CD4-positive, alpha-beta T cell (primary cell): ENCODE measurements around the gene WDR55. TPM values are rescaled to one million over a fixed set of nuclear protein-coding genes. Genes with fewer than 3 reads are reported as not detected.

Source experiments
- ATAC-seq: fragments of 200-7000 bp; cut with Tn5 transposase; one replicate; pipeline ENCODE4 v1.10.0; 2022; ENCODE audit warnings: mild to moderate bottlenecking; ENCODE audit not compliant: poor library complexity
- CTCF ChIA-PET: fragments of 350-600 bp; sonication (Branson Sonifier 250); formaldehyde crosslinking; loops from one replicate; lab custom pipeline; 2021; ENCODE audit warnings: antibody characterized with exemption, inconsistent platforms; lab: Charles Lee
- POLR2A ChIA-PET: fragments of 350-600 bp; sonication (Branson Sonifier 250); formaldehyde crosslinking; loops from one replicate; lab custom pipeline; 2021; ENCODE audit warnings: antibody characterized with exemption, inconsistent platforms; lab: Charles Lee
- DNase-seq, 14 experiments: peaks; one replicate each; pipeline ENCODE4 v3.0.0-alpha.2; 2013 to 2020; ENCODE audit warnings: mixed read lengths in 2 of 14
- H3K27ac ChIP-seq, 2 donors: one replicate each; pipeline versions ENCODE4 v1.5.1 to v1.7.0; 2013; ENCODE audit warnings: low read length in 2 of 2, low read depth in 1 of 2, mild to moderate bottlenecking in 1 of 2
- H3K27me3 ChIP-seq, 2 experiments: 1 replicate in 1 of 2; 2 replicates in 1 of 2; pipeline versions ENCODE4 v1.6.1 to v1.7.0; 2013; ENCODE audit warnings: low read length in 2 of 2, control low read depth in 1 of 2, mild to moderate bottlenecking in 1 of 2, moderate library complexity in 1 of 2; ENCODE audit not compliant: insufficient read depth in 2 of 2, control insufficient read depth in 1 of 2
- H3K36me3 ChIP-seq: one replicate; pipeline ENCODE4 v1.6.1; 2013; ENCODE audit warnings: low read length, control low read depth; ENCODE audit not compliant: insufficient read depth
- H3K4me1 ChIP-seq: one replicate; pipeline ENCODE4 v1.6.1; 2013; ENCODE audit warnings: low read length, control low read depth; ENCODE audit not compliant: insufficient read depth
- H3K4me3 ChIP-seq: one replicate; pipeline ENCODE4 v1.5.1; 2013; ENCODE audit warnings: mild to moderate bottlenecking, low read length, moderate library complexity
- H3K9me3 ChIP-seq, 2 experiments: 1 replicate in 1 of 2; 2 replicates in 1 of 2; pipeline versions ENCODE4 v1.6.1 to v1.7.0; 2013; ENCODE audit warnings: low read length in 2 of 2, mild to moderate bottlenecking in 2 of 2, control low read depth in 1 of 2, moderate library complexity in 1 of 2; ENCODE audit not compliant: control insufficient read depth in 1 of 2, insufficient read depth in 1 of 2
- H3K27ac Mint-ChIP-seq: one replicate; pipeline ENCODE4 v1.8.0; 2020; ENCODE audit warnings: mixed read lengths
- H3K27me3 Mint-ChIP-seq: one replicate; pipeline ENCODE4 v1.8.0; 2021; ENCODE audit warnings: mixed read lengths
- H3K36me3 Mint-ChIP-seq: one replicate; pipeline ENCODE4 v1.8.0; 2021; ENCODE audit warnings: low read depth, mixed read lengths
- H3K4me1 Mint-ChIP-seq: one replicate; pipeline ENCODE4 v1.8.0; 2021; ENCODE audit warnings: low read depth, mixed read lengths
- H3K4me3 Mint-ChIP-seq: one replicate; pipeline ENCODE4 v1.8.0; 2020; ENCODE audit warnings: mild to moderate bottlenecking, mixed read lengths
- H3K9me3 Mint-ChIP-seq: one replicate; pipeline ENCODE4 v1.8.0; 2020; ENCODE audit warnings: mixed read lengths
- CTCF ChIP-seq: fragments of 200-600 bp; IDR thresholded peaks from one replicate; pipeline ENCODE4 v1.8.0; 2022; ENCODE audit warnings: antibody characterized with exemption, mild to moderate bottlenecking
- intact Hi-C, 2 experiments: fragments of 100-400 bp; cut with DNase I in 1 of 2; cut with micrococcal nuclease in 1 of 2; formaldehyde crosslinking; loops; one replicate each; pipeline versions ENCODE4 v1.15.1 to v1.9.0; 2023 to 2025; cut with DNase I, micrococcal nuclease
- total RNA-seq, 174 experiments: library from RNA in 2 of 174; stranded (reverse) in 2 of 174; gene quantifications; one replicate each; pipeline ENCODE4 v1.2.3 and lab custom pipeline; 2021 to 2026

WDR55 gene
- total RNA-seq, 2 experiments from 2014 or later, result 40.1 to 42.9 TPM

GRCh38 chr5:140639148-140639981 lies 25.3 kb upstream of the WDR55 start, which contains the start of gene TMCO6:
Gene TMCO6 (plus strand): TSS chr5:140639451. CDS start chr5:140639528, 77 bp downstream.
- Mint-ChIP-seq H3K4me1 (peaks cover 34% of the 10 kb centered on the region), H3K27me3 (no peaks in the 10 kb centered on the region), H3K9me3 (no peaks in the 10 kb centered on the region), H3K4me3 (peak within 1 kb of the TSS; percentile 92), H3K36me3 (peaks cover 33% of the 10 kb centered on the region), H3K27ac (peak within 1 kb of the TSS; percentile 93)
- Histone ChIP-seq H3K36me3 (peaks cover 27% of the 10 kb centered on the region), H3K4me3 (peak within 1 kb of the TSS; percentile 73), H3K27me3 (no peaks in the 10 kb centered on the region), H3K4me1 (peaks cover 28% of the 10 kb centered on the region), H3K27ac (peak within 1 kb of the TSS; percentile 77 to 94), H3K9me3 (no peaks in the 10 kb centered on the region)
- ATAC-seq, result peak; percentile 98
- CTCF ChIA-PET, result interaction anchor here (0.6 to 2.3 kb wide), 9 partner anchors 8 to 295 kb away, joined by 3 to 22 read pairs (median 3); partner anchors contain the start of genes EIF4EBP3, HARS1, HARS2 and IK
- POLR2A ChIA-PET, result interaction anchor here (0.6 to 2.4 kb wide), 11 partner anchors 8 to 238 kb away, joined by 3 to 48 read pairs (median 5); partner anchors contain the start of genes ANKHD1, APBB3, EIF4EBP3 and IK
- DNase-seq, result peak; percentile 94 to 99 (median 96)
- intact Hi-C loops, result loop anchor here (1.0 to 10.0 kb wide), 10 partner anchors 8 to 535 kb away; partner anchors contain the start of genes APBB3 (in 2 of the 2), EIF4EBP3 (in 2 of the 2), SLC35A4 (in 2 of the 2) and ANKHD1 (in 1 of the 2)
- peak; percentile 76 for TF ChIP-seq CTCF

- intact Hi-C loops, result no loop called here
- CTCF ChIA-PET, result interaction anchor here (1.2 kb wide), 1 partner anchor 94 kb away, joined by 4 read pairs; the partner anchor contains the start of gene EIF4EBP3
- POLR2A ChIA-PET, result interaction anchor here (1.2 to 2.9 kb wide), 5 partner anchors 10 to 240 kb away, joined by 3 to 16 read pairs (median 4); partner anchors contain the start of genes ANKHD1, EIF4EBP3 and SRA1
- no peaks in the 10 kb centered on the region for H3K9me3 ChIP-seq
- peaks cover 41% of the 10 kb centered on the region for H3K36me3 ChIP-seq
- Mint-ChIP-seq H3K9me3 (no peaks in the 10 kb centered on the region), H3K4me1 (peaks cover 57% of the 10 kb centered on the region), H3K27me3 (no peaks in the 10 kb centered on the region), H3K27ac (peak overlapping the region; percentile 47), H3K36me3 (peaks cover 54% of the 10 kb centered on the region), H3K4me3 (peak overlapping the region; percentile 39)
- H3K27me3 ChIP-seq, result no peaks in the 10 kb centered on the region
- no peak overlapping the region for H3K27ac ChIP-seq
- no peak for TF ChIP-seq CTCF
- H3K4me1 ChIP-seq, result peaks cover 32% of the 10 kb centered on the region
- H3K4me3 ChIP-seq, result no peak overlapping the region
- DNase-seq (no peak), ATAC-seq (no peak)
These were observed 23.0 kb upstream of the WDR55 start for GRCh38 chr5:140641716-140642115.

- peaks cover 62% of the 10 kb centered on the region for H3K36me3 Mint-ChIP-seq
These were observed 22.0 kb upstream of the WDR55 start for GRCh38 chr5:140642718-140643117.

More at GRCh38 chr5:140642718-140643117, 22.0 kb upstream of the WDR55 start:
- DNase-seq (no peak), ATAC-seq (no peak)
- no peaks in the 10 kb centered on the region for H3K27me3 ChIP-seq
- H3K9me3 Mint-ChIP-seq, result no peaks in the 10 kb centered on the region
- peaks cover 36% of the 10 kb centered on the region for H3K4me1 ChIP-seq
- ChIA-PET CTCF (interaction anchor here (1.2 kb wide), 1 partner anchor 95 kb away, joined by 4 read pairs; the partner anchor contains the start of gene EIF4EBP3), POLR2A (interaction anchor here (1.1 to 2.9 kb wide), 5 partner anchors 11 to 241 kb away, joined by 3 to 16 read pairs (median 4); partner anchors contain the start of genes ANKHD1, EIF4EBP3, SRA1 and ZMAT2)
- no peak overlapping the region for H3K27ac ChIP-seq
- H3K4me3 ChIP-seq, result no peak overlapping the region
- H3K9me3 ChIP-seq, result no peaks in the 10 kb centered on the region
- H3K36me3 ChIP-seq, result peaks cover 41% of the 10 kb centered on the region
- TF ChIP-seq CTCF, result no peak
- peak overlapping the region; percentile 47 for H3K27ac Mint-ChIP-seq
- peaks cover 66% of the 10 kb centered on the region for H3K4me1 Mint-ChIP-seq
- no peaks in the 10 kb centered on the region for H3K27me3 Mint-ChIP-seq
- intact Hi-C loops, result no loop called here
- peak overlapping the region; percentile 60 for H3K4me3 Mint-ChIP-seq
